Esophagus squamous epithelium (tissue), 4 donors: ENCODE results near the gene SNED1.

Experiments used
- POLR2A ChIP-seq, 4 donors: fragments of 450-650 bp; IDR thresholded peaks; one replicate each; pipeline ENCODE4 v1.6.1; 2017; ENCODE audit warnings: antibody characterized with exemption in 4 of 4, mild to moderate bottlenecking in 4 of 4, moderate library complexity in 3 of 4
- TF ChIP-seq, protein P1 (sequence below), 6 experiments: fragments of 450-650 bp in 4 of 6; fragments of 200-600 bp in 2 of 6; sonication (generic) in 2 of 6; IDR thresholded peaks; one replicate each; pipeline ENCODE4 v1.5.1; 2016 to 2019; ENCODE audit warnings: antibody characterized with exemption in 6 of 6, mild to moderate bottlenecking in 4 of 6, moderate library complexity in 4 of 6

DNA sequence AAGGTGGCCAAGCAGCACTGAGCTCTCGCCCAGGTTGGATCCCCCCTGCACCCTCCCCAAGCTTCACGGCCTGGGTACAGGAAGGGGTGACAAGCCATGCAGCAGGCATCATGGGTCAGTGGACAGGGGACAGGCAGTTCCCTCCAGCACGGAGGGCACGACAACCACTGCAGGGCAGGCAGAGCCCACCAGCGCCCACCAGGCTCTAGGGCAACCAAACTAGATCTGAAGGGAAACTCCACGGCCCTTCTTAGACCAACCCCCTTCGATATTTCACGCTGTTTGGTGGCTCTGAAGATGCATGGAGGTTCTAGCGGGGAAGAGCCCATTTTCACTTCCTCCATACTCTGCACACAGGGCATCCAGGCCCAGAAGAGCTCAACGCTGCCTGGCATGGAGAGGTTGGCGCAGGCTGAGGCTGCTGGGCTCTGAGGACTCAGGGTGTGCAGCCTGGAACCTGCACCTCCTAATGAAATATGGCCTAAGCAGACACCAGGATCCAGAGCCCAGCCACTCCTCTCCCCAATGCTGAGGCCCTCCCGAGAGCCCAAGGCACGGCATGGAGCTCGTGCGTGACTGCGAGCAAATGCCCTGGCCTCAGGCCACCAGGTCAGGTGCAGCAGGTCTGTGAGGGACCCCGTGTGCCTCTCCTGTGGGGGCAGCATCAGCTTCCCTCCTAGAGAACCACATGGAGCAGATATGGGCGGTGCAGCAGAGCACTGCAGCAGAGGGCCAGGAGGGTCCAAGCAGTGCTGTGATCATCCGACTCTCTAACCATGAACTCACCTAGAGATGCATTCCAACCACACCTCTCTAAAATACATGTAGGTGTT is 112.4 kb downstream of the SNED1 start:
- TF ChIP-seq, protein P1, sequence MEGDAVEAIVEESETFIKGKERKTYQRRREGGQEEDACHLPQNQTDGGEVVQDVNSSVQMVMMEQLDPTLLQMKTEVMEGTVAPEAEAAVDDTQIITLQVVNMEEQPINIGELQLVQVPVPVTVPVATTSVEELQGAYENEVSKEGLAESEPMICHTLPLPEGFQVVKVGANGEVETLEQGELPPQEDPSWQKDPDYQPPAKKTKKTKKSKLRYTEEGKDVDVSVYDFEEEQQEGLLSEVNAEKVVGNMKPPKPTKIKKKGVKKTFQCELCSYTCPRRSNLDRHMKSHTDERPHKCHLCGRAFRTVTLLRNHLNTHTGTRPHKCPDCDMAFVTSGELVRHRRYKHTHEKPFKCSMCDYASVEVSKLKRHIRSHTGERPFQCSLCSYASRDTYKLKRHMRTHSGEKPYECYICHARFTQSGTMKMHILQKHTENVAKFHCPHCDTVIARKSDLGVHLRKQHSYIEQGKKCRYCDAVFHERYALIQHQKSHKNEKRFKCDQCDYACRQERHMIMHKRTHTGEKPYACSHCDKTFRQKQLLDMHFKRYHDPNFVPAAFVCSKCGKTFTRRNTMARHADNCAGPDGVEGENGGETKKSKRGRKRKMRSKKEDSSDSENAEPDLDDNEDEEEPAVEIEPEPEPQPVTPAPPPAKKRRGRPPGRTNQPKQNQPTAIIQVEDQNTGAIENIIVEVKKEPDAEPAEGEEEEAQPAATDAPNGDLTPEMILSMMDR (IDR thresholded peaks at IDR 0.05) = no peak
- TF ChIP-seq POLR2A (IDR thresholded peaks at IDR 0.05) = no peak
